ENCODE results near the gene JAKMIP3. TPM values are rescaled to one million over a fixed set of nuclear protein-coding genes. Genes with fewer than 3 reads are reported as not detected.

JAKMIP3 gene
- total RNA-seq, 1 experiment from 2014 or later: not detected

GRCh38 chr10:132103116-132103910 is 37.6 kb downstream of the JAKMIP3 start:
- intact Hi-C loops (cut with micrococcal nuclease): no loop called here
- Mint-ChIP-seq H3K27me3 (ENCODE audit: insufficient read depth, unreplicated experiment) (peaks cover 33% of the 10 kb centered on the region), H3K9me3 (ENCODE audit: unreplicated experiment) (no peaks in the 10 kb centered on the region), H3K36me3 (ENCODE audit: insufficient read depth, unreplicated experiment) (no peaks in the 10 kb centered on the region), H3K4me1 (ENCODE audit: insufficient read depth, unreplicated experiment) (no peaks in the 10 kb centered on the region), H3K27ac (ENCODE audit: low read depth, unreplicated experiment) (no peak overlapping the region), H3K4me3 (ENCODE audit: unreplicated experiment) (no peak overlapping the region)
- ChIA-PET CTCF (interaction anchor here (0.7 kb wide), 1 partner anchor 40 kb away, joined by 3 read pairs; no protein-coding TSS in a partner anchor), POLR2A (no interaction called here)
- DNase-seq (ENCODE audit: unreplicated experiment): no peak
- TF ChIP-seq CTCF (IDR thresholded peaks at IDR 0.05; ENCODE audit: unreplicated experiment): no peak
- BruUV-seq (replicated peaks): no TSS peak

GRCh38 chr10:132104062-132104461 is 38.3 kb downstream of the JAKMIP3 start:
- intact Hi-C loops (cut with micrococcal nuclease): no loop called here
- POLR2A ChIA-PET: no interaction called here
- BruUV-seq (replicated peaks): no TSS peak

GRCh38 chr10:132104471-132105301 is 38.9 kb downstream of the JAKMIP3 start:
- Mint-ChIP-seq H3K27ac (ENCODE audit: low read depth, unreplicated experiment) (no peak overlapping the region), H3K9me3 (ENCODE audit: unreplicated experiment) (no peaks in the 10 kb centered on the region), H3K27me3 (ENCODE audit: insufficient read depth, unreplicated experiment) (peaks cover 33% of the 10 kb centered on the region), H3K36me3 (ENCODE audit: insufficient read depth, unreplicated experiment) (no peaks in the 10 kb centered on the region), H3K4me1 (ENCODE audit: insufficient read depth, unreplicated experiment) (no peaks in the 10 kb centered on the region), H3K4me3 (ENCODE audit: unreplicated experiment) (no peak overlapping the region)
- POLR2A ChIA-PET: no interaction called here
- BruUV-seq (replicated peaks): no TSS peak
- intact Hi-C loops (cut with micrococcal nuclease): no loop called here
- CTCF ChIA-PET: interaction anchor here (1.0 kb wide), 1 partner anchor 38 kb away, joined by 4 read pairs; no protein-coding TSS in a partner anchor
- TF ChIP-seq CTCF (IDR thresholded peaks at IDR 0.05; ENCODE audit: unreplicated experiment): no peak
- no peak for DNase-seq (ENCODE audit: unreplicated experiment)

More at GRCh38 chr10:132104062-132104461, 38.3 kb downstream of the JAKMIP3 start:
- no peak overlapping the region for H3K27ac Mint-ChIP-seq (ENCODE audit: low read depth, unreplicated experiment)
- H3K9me3 Mint-ChIP-seq (ENCODE audit: unreplicated experiment): no peaks in the 10 kb centered on the region
- DNase-seq (ENCODE audit: unreplicated experiment): no peak
- CTCF ChIA-PET: interaction anchor here (0.7 to 1.0 kb wide), 2 partner anchors 39 kb away, joined by 3 to 4 read pairs; no protein-coding TSS in a partner anchor
- no peaks in the 10 kb centered on the region for H3K36me3 Mint-ChIP-seq (ENCODE audit: insufficient read depth, unreplicated experiment)
- H3K4me3 Mint-ChIP-seq (ENCODE audit: unreplicated experiment): no peak overlapping the region
- H3K27me3 Mint-ChIP-seq (ENCODE audit: insufficient read depth, unreplicated experiment): peaks cover 33% of the 10 kb centered on the region
- TF ChIP-seq CTCF (IDR thresholded peaks at IDR 0.05; ENCODE audit: unreplicated experiment): no peak
- H3K4me1 Mint-ChIP-seq (ENCODE audit: insufficient read depth, unreplicated experiment): no peaks in the 10 kb centered on the region
